ENCODE data around the gene NTNG1.

DNA sequence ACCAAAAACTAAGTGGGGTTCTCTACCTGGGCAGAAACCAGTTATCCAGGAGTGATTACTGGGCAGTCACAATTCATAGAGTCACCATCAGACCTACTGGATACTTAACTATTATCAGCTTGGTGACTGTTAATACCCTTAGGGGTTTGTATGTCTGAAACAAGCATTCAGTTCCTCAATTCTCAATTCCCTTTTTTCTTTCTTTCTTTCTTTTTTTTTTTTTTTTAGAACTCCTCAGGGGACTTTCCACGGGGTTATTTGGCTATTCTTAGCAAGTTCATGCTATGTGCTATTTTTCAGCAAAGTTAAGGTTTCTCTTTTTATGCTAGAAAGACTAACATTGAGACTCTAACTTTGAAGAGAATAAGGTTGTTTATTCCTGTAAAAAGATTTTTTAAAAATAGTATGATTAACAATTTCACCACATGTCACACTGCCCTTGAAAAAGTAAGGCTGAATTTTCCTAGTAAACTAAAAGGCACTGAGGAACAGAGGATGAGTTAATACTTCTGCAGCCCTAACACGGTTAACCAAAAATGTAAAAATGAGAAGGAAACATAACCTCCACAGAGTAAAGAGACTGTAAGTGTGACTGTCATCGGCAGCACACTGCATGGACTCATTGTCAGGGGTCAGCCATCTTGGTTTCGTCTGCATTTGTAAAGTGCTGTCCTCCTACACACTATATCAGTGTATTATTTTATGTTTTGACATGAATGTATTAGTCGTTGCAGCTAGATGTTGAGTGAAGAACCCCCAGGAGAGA lies 310.2 kb downstream of the NTNG1 start:
- no peak for TF ChIP-seq POLR2A (IDR thresholded peaks at IDR 0.05)
- TF ChIP-seq CTCF (IDR thresholded peaks at IDR 0.05) = no peak

All from right lobe of liver (tissue), 4 donors.